ENCODE data around the gene CCDC68. TPM values are rescaled to one million over a fixed set of nuclear protein-coding genes. Genes with fewer than 3 reads are reported as not detected.

The CCDC68 gene
- total RNA-seq, 3 donors from 2014 or later, result 32.5 to 71.4 (median 54.3) TPM

GRCh38 chr18:55000529-55000928 is 41.3 kb upstream of the CCDC68 start:
- no peak for ATAC-seq
- no peak for TF ChIP-seq CTCF (IDR thresholded peaks at IDR 0.05)
- Histone ChIP-seq H3K4me3 (no peak overlapping the region), H3K4me1 (ENCODE audit: low read depth) (no peaks in the 10 kb centered on the region), H3K36me3 (ENCODE audit: low read depth) (no peaks in the 10 kb centered on the region), H3K9me3 (no peaks in the 10 kb centered on the region)
- intact Hi-C loops (cut with DNase I, micrococcal nuclease), result no loop called here
- no peak for DNase-seq

- no peak for TF ChIP-seq CTCF (IDR thresholded peaks at IDR 0.05)
- DNase-seq (no peak), ATAC-seq (no peak)
- intact Hi-C loops (cut with DNase I, micrococcal nuclease), result no loop called here
- Histone ChIP-seq H3K9me3 (no peaks in the 10 kb centered on the region), H3K4me1 (ENCODE audit: low read depth) (no peaks in the 10 kb centered on the region), H3K4me3 (no peak overlapping the region), H3K36me3 (ENCODE audit: low read depth) (no peaks in the 10 kb centered on the region)
Observed at GRCh38 chr18:54999016-54999415, 39.8 kb upstream of the CCDC68 start.

GRCh38 chr18:54995421-54996143 is 36.3 kb upstream of the CCDC68 start:
- DNase-seq (no peak), ATAC-seq (no peak)
- H3K9me3 ChIP-seq, result no peaks in the 10 kb centered on the region
- intact Hi-C loops (cut with DNase I, micrococcal nuclease), result no loop called here
- H3K36me3 ChIP-seq (ENCODE audit: low read depth), result no peaks in the 10 kb centered on the region
- H3K4me1 ChIP-seq (ENCODE audit: low read depth), result no peaks in the 10 kb centered on the region
- no peak overlapping the region for H3K4me3 ChIP-seq
- TF ChIP-seq CTCF (IDR thresholded peaks at IDR 0.05), result no peak

GRCh38 chr18:54991981-54992380 is 32.7 kb upstream of the CCDC68 start:
- no peak for TF ChIP-seq CTCF (IDR thresholded peaks at IDR 0.05)
- intact Hi-C loops (cut with DNase I, micrococcal nuclease), result no loop called here
- H3K9me3 ChIP-seq, result no peaks in the 10 kb centered on the region
- no peak for ATAC-seq
- DNase-seq, result no peak
- no peak overlapping the region for H3K4me3 ChIP-seq
- H3K4me1 ChIP-seq (ENCODE audit: low read depth), result no peaks in the 10 kb centered on the region
- no peaks in the 10 kb centered on the region for H3K36me3 ChIP-seq (ENCODE audit: low read depth)

- no peaks in the 10 kb centered on the region for H3K36me3 ChIP-seq (ENCODE audit: low read depth)
- no peaks in the 10 kb centered on the region for H3K4me1 ChIP-seq (ENCODE audit: low read depth)
- ATAC-seq, result no peak
- no peak for TF ChIP-seq CTCF (IDR thresholded peaks at IDR 0.05)
- intact Hi-C loops (cut with DNase I, micrococcal nuclease), result loop anchor here (5.0 to 10.0 kb wide), 2 partner anchors 300 to 308 kb away; no protein-coding TSS in a partner anchor
- H3K4me3 ChIP-seq, result no peak overlapping the region
- DNase-seq, result no peak
- no peaks in the 10 kb centered on the region for H3K9me3 ChIP-seq
Observed at GRCh38 chr18:54984908-54985307, 25.6 kb upstream of the CCDC68 start.

All from mucosa of descending colon (tissue), 3 donors.